Sigmoid colon (tissue), 4 donors: ENCODE measurements around the gene LLGL1.

Experiments used
- CTCF ChIP-seq, 4 experiments: fragments of 450-650 bp in 3 of 4; fragments of 200-600 bp in 1 of 4; IDR thresholded peaks; one replicate each; pipeline ENCODE4 v1.5.1; 2016 to 2019; ENCODE audit warnings: antibody characterized with exemption in 4 of 4, mild to moderate bottlenecking in 3 of 4, moderate library complexity in 2 of 4
- POLR2AphosphoS5 ChIP-seq, 4 donors: sonication (generic); formaldehyde crosslinking; IDR thresholded peaks; one replicate each; pipeline ENCODE4 v1.6.1; 2017; ENCODE audit warnings: antibody characterized with exemption in 4 of 4

GRCh38 chr17:18179196-18179595 lies 46.2 kb upstream of the LLGL1 start:
- TF ChIP-seq CTCF (IDR thresholded peaks at IDR 0.05) (no peak), POLR2AphosphoS5 (IDR thresholded peaks at IDR 0.05) (no peak)
